ENCODE results near the gene ARAP2. TPM values are rescaled to one million over a fixed set of nuclear protein-coding genes. Genes with fewer than 3 reads are reported as not detected.

Gene ARAP2, protein sequence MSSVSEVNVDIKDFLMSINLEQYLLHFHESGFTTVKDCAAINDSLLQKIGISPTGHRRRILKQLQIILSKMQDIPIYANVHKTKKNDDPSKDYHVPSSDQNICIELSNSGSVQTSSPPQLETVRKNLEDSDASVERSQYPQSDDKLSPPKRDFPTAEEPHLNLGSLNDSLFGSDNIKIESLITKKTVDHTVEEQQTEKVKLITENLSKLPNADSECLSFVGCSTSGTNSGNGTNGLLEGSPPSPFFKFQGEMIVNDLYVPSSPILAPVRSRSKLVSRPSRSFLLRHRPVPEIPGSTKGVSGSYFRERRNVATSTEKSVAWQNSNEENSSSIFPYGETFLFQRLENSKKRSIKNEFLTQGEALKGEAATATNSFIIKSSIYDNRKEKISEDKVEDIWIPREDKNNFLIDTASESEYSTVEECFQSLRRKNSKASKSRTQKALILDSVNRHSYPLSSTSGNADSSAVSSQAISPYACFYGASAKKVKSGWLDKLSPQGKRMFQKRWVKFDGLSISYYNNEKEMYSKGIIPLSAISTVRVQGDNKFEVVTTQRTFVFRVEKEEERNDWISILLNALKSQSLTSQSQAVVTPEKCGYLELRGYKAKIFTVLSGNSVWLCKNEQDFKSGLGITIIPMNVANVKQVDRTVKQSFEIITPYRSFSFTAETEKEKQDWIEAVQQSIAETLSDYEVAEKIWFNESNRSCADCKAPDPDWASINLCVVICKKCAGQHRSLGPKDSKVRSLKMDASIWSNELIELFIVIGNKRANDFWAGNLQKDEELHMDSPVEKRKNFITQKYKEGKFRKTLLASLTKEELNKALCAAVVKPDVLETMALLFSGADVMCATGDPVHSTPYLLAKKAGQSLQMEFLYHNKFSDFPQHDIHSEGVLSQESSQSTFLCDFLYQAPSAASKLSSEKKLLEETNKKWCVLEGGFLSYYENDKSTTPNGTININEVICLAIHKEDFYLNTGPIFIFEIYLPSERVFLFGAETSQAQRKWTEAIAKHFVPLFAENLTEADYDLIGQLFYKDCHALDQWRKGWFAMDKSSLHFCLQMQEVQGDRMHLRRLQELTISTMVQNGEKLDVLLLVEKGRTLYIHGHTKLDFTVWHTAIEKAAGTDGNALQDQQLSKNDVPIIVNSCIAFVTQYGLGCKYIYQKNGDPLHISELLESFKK (N-terminal part only)
- 10 to 100 TPM in 3 of 6 experiments, 1 to 10 TPM in 3; 6.4 to 15.4 (median 10.2) TPM for total RNA-seq
- long read RNA-seq: 0 reads

DNA sequence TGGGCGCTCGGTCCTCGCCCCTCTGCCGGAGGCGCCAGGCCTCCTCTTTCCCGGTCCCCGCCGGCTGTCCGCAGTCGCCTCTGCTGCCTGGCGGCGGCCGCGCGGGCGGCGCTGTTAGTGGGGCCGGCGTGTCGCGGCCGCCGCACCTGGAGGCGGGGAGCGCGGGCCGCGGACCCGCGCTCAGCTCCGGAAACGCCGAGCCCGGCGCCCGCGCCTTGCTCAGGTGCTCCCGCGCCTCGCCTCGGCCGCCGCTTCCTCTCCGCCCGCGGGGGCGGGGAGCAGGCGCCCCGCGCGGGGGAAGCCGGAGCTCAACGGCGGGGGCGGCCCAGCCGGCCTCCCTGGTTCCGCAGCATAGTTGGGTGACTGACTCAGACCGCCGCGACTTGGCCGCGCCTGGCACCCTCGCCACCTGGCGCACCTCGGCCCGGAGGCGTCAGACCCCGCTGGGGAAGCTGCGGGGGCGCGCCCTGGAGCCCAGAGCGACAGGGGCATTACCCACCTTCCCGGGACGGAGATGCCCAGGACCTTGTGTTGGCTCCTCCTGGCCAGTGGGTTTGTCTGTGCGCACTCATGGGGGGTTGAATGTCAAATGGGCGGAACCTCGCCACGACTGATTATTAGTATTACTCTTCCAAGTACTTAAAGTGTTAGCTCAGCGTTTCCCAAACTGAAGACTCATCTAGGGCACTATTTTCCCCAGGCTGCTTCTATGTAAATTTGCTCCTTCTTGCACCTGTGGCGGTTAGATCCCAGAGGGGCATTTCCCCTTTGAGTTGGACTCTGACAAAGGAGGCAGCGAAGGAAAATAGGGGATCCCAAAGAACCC is at the start of gene ARAP2:
TSS of gene ARAP2 (minus strand) at position 258 of the 826 bp plus-strand sequence. CDS start 15,028 bp downstream, outside the sequence.
- Histone ChIP-seq H3K4me1 (peaks cover 0 to 19% (median 2%) of the 10 kb centered on the region in 4 donors), H3K27ac (peak within 1 kb of the TSS; percentile 88 to 91 (median 89)), H3K4me3 (peak within 1 kb of the TSS; percentile 64 to 71 (median 67)), H3K27me3 (no peaks in the 10 kb centered on the region), H3K36me3 (no peaks in the 10 kb centered on the region), H3K9me3 (no peaks in the 10 kb centered on the region)
- peak; percentile 77 to 84 (median 80) for ATAC-seq
- WGBS (ENCODE audit: insufficient coverage, low coverage, low lambda C conversion rate, missing lambda C conversion rate): 14% methylated on average over 7 of the region's 81 CpGs
- peak; percentile 71 for TF ChIP-seq POLR2A (IDR thresholded peaks at IDR 0.05)
- TF ChIP-seq, protein P1, sequence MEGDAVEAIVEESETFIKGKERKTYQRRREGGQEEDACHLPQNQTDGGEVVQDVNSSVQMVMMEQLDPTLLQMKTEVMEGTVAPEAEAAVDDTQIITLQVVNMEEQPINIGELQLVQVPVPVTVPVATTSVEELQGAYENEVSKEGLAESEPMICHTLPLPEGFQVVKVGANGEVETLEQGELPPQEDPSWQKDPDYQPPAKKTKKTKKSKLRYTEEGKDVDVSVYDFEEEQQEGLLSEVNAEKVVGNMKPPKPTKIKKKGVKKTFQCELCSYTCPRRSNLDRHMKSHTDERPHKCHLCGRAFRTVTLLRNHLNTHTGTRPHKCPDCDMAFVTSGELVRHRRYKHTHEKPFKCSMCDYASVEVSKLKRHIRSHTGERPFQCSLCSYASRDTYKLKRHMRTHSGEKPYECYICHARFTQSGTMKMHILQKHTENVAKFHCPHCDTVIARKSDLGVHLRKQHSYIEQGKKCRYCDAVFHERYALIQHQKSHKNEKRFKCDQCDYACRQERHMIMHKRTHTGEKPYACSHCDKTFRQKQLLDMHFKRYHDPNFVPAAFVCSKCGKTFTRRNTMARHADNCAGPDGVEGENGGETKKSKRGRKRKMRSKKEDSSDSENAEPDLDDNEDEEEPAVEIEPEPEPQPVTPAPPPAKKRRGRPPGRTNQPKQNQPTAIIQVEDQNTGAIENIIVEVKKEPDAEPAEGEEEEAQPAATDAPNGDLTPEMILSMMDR (IDR thresholded peaks at IDR 0.05): no peak
- DNase-seq: peak; percentile 71 to 80 (median 77)
- intact Hi-C loops (cut with DNase I): no loop called here

- Histone ChIP-seq H3K36me3 (no peaks in the 10 kb centered on the region), H3K27ac (no peak overlapping the region), H3K27me3 (no peaks in the 10 kb centered on the region), H3K4me3 (no peak overlapping the region), H3K4me1 (no peaks in the 10 kb centered on the region), H3K9me3 (no peaks in the 10 kb centered on the region)
- ATAC-seq: no peak
- DNase-seq: no peak
- TF ChIP-seq, protein P1 (IDR thresholded peaks at IDR 0.05): no peak
- no peak for TF ChIP-seq POLR2A (IDR thresholded peaks at IDR 0.05)
- intact Hi-C loops (cut with DNase I): no loop called here
- 60% methylated on average over 7 of the region's 7 CpGs for WGBS (ENCODE audit: insufficient coverage, low coverage, low lambda C conversion rate, missing lambda C conversion rate)
Measured at GRCh38 chr4:36292556-36293188, 48.4 kb upstream of the ARAP2 start.

DNA sequence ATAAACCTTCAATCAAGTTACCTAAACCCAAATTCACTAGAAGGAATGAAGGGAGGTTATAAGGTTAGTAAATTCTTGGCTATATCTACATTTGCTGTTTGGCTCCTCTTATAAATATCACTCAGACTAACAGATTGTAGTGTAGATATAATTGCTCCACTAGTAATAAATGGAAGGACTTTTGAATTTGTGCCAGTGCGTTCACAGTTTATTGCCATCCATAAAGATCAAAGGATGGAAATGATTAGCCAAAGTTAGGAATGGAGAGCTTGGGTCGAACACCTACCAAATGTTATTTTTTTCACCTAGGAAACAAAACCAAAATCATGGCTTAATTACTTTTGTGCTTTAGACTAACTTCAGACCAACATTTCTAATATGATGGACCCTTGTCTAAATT is 46.3 kb upstream of the ARAP2 start:
- ATAC-seq (no peak), DNase-seq (no peak)
- Histone ChIP-seq H3K27me3 (no peaks in the 10 kb centered on the region), H3K4me3 (no peak overlapping the region), H3K36me3 (no peaks in the 10 kb centered on the region), H3K4me1 (no peaks in the 10 kb centered on the region), H3K9me3 (no peaks in the 10 kb centered on the region), H3K27ac (no peak overlapping the region)
- WGBS (ENCODE audit: insufficient coverage, low coverage, low lambda C conversion rate, missing lambda C conversion rate): 67% methylated on average over 2 of the region's 2 CpGs
- TF ChIP-seq, protein P1 (IDR thresholded peaks at IDR 0.05): no peak
- no peak for TF ChIP-seq POLR2A (IDR thresholded peaks at IDR 0.05)
- intact Hi-C loops (cut with DNase I): no loop called here
